ENCODE measurements around the gene SH2D2A.

GRCh38 chr1:156775799-156776198, 40.8 kb downstream of the SH2D2A start:
- TF ChIP-seq, protein P1, sequence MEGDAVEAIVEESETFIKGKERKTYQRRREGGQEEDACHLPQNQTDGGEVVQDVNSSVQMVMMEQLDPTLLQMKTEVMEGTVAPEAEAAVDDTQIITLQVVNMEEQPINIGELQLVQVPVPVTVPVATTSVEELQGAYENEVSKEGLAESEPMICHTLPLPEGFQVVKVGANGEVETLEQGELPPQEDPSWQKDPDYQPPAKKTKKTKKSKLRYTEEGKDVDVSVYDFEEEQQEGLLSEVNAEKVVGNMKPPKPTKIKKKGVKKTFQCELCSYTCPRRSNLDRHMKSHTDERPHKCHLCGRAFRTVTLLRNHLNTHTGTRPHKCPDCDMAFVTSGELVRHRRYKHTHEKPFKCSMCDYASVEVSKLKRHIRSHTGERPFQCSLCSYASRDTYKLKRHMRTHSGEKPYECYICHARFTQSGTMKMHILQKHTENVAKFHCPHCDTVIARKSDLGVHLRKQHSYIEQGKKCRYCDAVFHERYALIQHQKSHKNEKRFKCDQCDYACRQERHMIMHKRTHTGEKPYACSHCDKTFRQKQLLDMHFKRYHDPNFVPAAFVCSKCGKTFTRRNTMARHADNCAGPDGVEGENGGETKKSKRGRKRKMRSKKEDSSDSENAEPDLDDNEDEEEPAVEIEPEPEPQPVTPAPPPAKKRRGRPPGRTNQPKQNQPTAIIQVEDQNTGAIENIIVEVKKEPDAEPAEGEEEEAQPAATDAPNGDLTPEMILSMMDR (IDR thresholded peaks at IDR 0.05): no peak
- no peak for TF ChIP-seq POLR2A (IDR thresholded peaks at IDR 0.05)
- no peak for TF ChIP-seq EP300 (IDR thresholded peaks at IDR 0.05)

Data from stomach (tissue), 4 donors.